GM18502 (cell line): ENCODE measurements around the gene CALCB.

Source experiments
- ATAC-seq: cut with Tn5 transposase; IDR thresholded peaks from one replicate; pipeline ENCODE4 v1.9.1; 2021; ENCODE audit warnings: mild to moderate bottlenecking; ENCODE audit not compliant: unreplicated experiment, poor library complexity

CALCB gene

GRCh38 chr11:15072551-15073143, 746 bp upstream of the CALCB start:
- no peak for ATAC-seq

- peak; percentile 95 for ATAC-seq
Observed at GRCh38 chr11:15074206-15075161, 1.1 kb downstream of the CALCB start.

GRCh38 chr11:15075162-15075526, 1.8 kb downstream of the CALCB start:
- no peak for ATAC-seq

- no peak for ATAC-seq
Observed at GRCh38 chr11:15091175-15091574, 17.8 kb downstream of the CALCB start.

- ATAC-seq = no peak
Observed at GRCh38 chr11:15091625-15092024, 18.2 kb downstream of the CALCB start.

GRCh38 chr11:15093432-15093831, 20.0 kb downstream of the CALCB start:
- peak; percentile 84 for ATAC-seq

GRCh38 chr11:15095736-15096228, 22.4 kb downstream of the CALCB start:
- no peak for ATAC-seq

- ATAC-seq = no peak
Observed at GRCh38 chr11:15097411-15097810, 24.0 kb downstream of the CALCB start.

GRCh38 chr11:15099267-15099666, 25.9 kb downstream of the CALCB start:
- ATAC-seq = no peak

- peak; percentile 84 for ATAC-seq
Observed at GRCh38 chr11:15101072-15101709, 27.8 kb downstream of the CALCB start.

GRCh38 chr11:15104166-15104565, 30.8 kb downstream of the CALCB start:
- ATAC-seq = no peak

GRCh38 chr11:15106201-15106965, 33.0 kb downstream of the CALCB start:
- ATAC-seq = no peak

GRCh38 chr11:15107730-15108515, 34.5 kb downstream of the CALCB start:
- peak; percentile 73 for ATAC-seq

- ATAC-seq = no peak
Observed at GRCh38 chr11:15108592-15109130, 35.3 kb downstream of the CALCB start.

- no peak for ATAC-seq
Observed at GRCh38 chr11:15109602-15110001, 36.2 kb downstream of the CALCB start.

- ATAC-seq = no peak
Observed at GRCh38 chr11:15111215-15111614, 37.8 kb downstream of the CALCB start.

- ATAC-seq = no peak
Observed at GRCh38 chr11:15112131-15112541, 38.7 kb downstream of the CALCB start.

GRCh38 chr11:15113381-15113780, 40.0 kb downstream of the CALCB start:
- ATAC-seq = peak; percentile 94
